ENCODE results near the gene OCA2.

DNA sequence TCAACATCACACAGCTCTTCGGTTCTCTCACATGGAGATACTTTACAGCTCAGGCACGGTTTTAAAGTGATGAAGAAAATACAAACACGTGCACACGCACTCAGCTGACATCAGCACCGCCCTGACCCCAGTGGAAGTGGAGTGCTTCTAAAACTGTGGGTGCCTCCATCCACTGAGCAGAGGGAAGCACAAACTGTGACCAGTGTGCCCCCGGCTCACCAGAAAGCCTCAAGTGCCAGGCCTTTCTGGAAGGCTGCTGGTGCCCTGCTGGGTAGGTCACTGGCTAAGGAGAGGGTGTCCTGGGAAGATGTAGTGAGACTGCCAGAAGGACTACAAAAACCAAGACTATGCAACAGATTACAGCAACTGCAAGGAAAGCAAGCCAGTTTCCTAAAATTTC, 78.5 kb downstream of the OCA2 start:
- TF ChIP-seq CREB1 (IDR thresholded peaks at IDR 0.05; ENCODE audit: low read depth) (no peak), RAD21 (IDR thresholded peaks at IDR 0.05; ENCODE audit: low read depth) (no peak), ZBTB7A (IDR thresholded peaks at IDR 0.05; ENCODE audit: low read depth) (no peak), REST (IDR thresholded peaks at IDR 0.05; ENCODE audit: low read depth) (no peak), TEAD4 (IDR thresholded peaks at IDR 0.05) (no peak), FOXM1 (IDR thresholded peaks at IDR 0.05; ENCODE audit: borderline replicate concordance, low read depth) (no peak), EP300 (IDR thresholded peaks at IDR 0.05; ENCODE audit: borderline replicate concordance) (no peak), YY1 (IDR thresholded peaks at IDR 0.05; ENCODE audit: low read depth) (no peak), NFIC (IDR thresholded peaks at IDR 0.05) (no peak), TAF1 (IDR thresholded peaks at IDR 0.05; ENCODE audit: low read depth) (no peak), EGR1 (IDR thresholded peaks at IDR 0.05) (no peak), TCF12 (IDR thresholded peaks at IDR 0.05; ENCODE audit: low read depth) (no peak), CEBPB (IDR thresholded peaks at IDR 0.05) (no peak)
- TF ChIP-seq, protein P1, sequence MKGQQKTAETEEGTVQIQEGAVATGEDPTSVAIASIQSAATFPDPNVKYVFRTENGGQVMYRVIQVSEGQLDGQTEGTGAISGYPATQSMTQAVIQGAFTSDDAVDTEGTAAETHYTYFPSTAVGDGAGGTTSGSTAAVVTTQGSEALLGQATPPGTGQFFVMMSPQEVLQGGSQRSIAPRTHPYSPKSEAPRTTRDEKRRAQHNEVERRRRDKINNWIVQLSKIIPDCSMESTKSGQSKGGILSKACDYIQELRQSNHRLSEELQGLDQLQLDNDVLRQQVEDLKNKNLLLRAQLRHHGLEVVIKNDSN (IDR thresholded peaks at IDR 0.05) = no peak
